ENCODE results near the gene CABLES1. TPM values are rescaled to one million over a fixed set of nuclear protein-coding genes. Genes with fewer than 3 reads are reported as not detected.
"Not testable (repeated sequence)": the region's sequence is repeated elsewhere in the genome, so short reads cannot be mapped to it uniquely, and the experiment has no call there.

The CABLES1 gene
- 7.8 TPM for total RNA-seq

GRCh38 chr18:23134780-23135549 lies at the start of gene CABLES1:
Gene CABLES1, plus strand, starts transcription at chr18:23135485. Its CDS starts 278 bp downstream, at chr18:23135763.
- ATAC-seq: no peak

- ATAC-seq: no peak
Measured at GRCh38 chr18:23087352-23087751, 47.9 kb upstream of the CABLES1 start.

GRCh38 chr18:23088310-23088709 lies 47.0 kb upstream of the CABLES1 start:
- no peak for ATAC-seq

GRCh38 chr18:23091017-23091993 lies 44.0 kb upstream of the CABLES1 start:
- ATAC-seq: peak; percentile 48

GRCh38 chr18:23092121-23092520 lies 43.2 kb upstream of the CABLES1 start:
- ATAC-seq: no peak

- not testable (repeated sequence) for ATAC-seq
Measured at GRCh38 chr18:23093130-23093529, 42.2 kb upstream of the CABLES1 start.

GRCh38 chr18:23093772-23094171 lies 41.5 kb upstream of the CABLES1 start:
- ATAC-seq: no peak

- no peak for ATAC-seq
Measured at GRCh38 chr18:23094411-23095190, 40.7 kb upstream of the CABLES1 start.

GRCh38 chr18:23095463-23095862 lies 39.8 kb upstream of the CABLES1 start:
- ATAC-seq: no peak

GRCh38 chr18:23097016-23097415 lies 38.3 kb upstream of the CABLES1 start:
- not testable (repeated sequence) for ATAC-seq

- peak; percentile 96 for ATAC-seq
Measured at GRCh38 chr18:23099621-23100020, 35.7 kb upstream of the CABLES1 start.

GRCh38 chr18:23101861-23102432 lies 33.3 kb upstream of the CABLES1 start:
- no peak for ATAC-seq

GRCh38 chr18:23102493-23103261 lies 32.6 kb upstream of the CABLES1 start:
- no peak for ATAC-seq

GRCh38 chr18:23103449-23103848 lies 31.8 kb upstream of the CABLES1 start:
- no peak for ATAC-seq

- no peak for ATAC-seq
Measured at GRCh38 chr18:23105030-23105429, 30.3 kb upstream of the CABLES1 start.

GRCh38 chr18:23105581-23106219 lies 29.6 kb upstream of the CABLES1 start:
- ATAC-seq: peak; percentile 78

GRCh38 chr18:23106575-23106974 lies 28.7 kb upstream of the CABLES1 start:
- ATAC-seq: peak; percentile 40

- peak; percentile 22 for ATAC-seq
Measured at GRCh38 chr18:23107718-23108117, 27.6 kb upstream of the CABLES1 start.

GRCh38 chr18:23108496-23108895 lies 26.8 kb upstream of the CABLES1 start:
- ATAC-seq: no peak

GRCh38 chr18:23109163-23109562 lies 26.1 kb upstream of the CABLES1 start:
- ATAC-seq: not testable (repeated sequence)

- ATAC-seq: no peak
Measured at GRCh38 chr18:23113576-23113975, 21.7 kb upstream of the CABLES1 start.
